HG02852 (cell line): ENCODE data around the gene CYTH2.

Experiments used
- ATAC-seq: cut with Tn5 transposase; IDR thresholded peaks from one replicate; pipeline ENCODE4 v1.9.1; 2021; ENCODE audit warnings: mild to moderate bottlenecking, moderate library complexity; ENCODE audit not compliant: unreplicated experiment

The CYTH2 gene

DNA sequence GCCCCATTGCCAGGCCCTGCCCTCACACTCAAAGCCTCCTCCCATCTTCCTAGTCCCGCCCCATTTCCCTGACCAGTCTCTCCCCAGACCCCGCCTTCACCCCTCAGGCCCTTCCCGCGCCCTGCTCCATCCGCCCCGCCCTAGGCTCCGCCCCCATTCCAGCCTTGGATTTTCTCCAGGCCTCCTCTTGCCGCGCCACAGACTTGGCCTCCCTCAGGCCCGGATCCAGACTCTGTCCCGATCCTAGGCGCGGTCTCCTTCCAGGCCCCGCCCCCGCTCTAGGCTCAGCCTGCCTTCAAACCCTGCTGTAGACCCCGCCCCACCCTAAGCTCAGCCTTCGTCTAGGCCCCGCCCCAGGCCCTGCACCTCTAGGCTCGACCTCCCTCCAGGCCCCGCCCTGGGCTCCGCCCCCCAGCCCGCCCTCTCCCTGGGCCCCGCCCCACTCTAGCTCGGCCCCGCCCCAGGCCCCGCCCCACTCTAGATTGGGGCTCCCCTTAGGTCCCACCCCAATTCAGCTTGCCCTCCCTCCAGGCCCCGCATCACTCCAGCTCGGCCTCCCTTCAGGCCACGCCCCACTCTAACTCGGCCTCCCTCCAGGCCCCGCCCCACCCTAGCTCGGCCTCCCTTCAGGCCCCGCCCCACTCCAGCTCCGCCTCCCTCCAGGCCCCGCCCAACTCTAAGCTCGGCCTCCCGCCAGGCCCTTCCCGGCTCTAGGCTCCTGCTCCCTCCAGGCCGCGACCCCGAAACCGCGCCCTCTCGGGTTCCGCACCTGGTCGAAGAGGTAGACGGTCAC lies 24.0 kb downstream of the CYTH2 start:
- peak; percentile 53 for ATAC-seq

DNA sequence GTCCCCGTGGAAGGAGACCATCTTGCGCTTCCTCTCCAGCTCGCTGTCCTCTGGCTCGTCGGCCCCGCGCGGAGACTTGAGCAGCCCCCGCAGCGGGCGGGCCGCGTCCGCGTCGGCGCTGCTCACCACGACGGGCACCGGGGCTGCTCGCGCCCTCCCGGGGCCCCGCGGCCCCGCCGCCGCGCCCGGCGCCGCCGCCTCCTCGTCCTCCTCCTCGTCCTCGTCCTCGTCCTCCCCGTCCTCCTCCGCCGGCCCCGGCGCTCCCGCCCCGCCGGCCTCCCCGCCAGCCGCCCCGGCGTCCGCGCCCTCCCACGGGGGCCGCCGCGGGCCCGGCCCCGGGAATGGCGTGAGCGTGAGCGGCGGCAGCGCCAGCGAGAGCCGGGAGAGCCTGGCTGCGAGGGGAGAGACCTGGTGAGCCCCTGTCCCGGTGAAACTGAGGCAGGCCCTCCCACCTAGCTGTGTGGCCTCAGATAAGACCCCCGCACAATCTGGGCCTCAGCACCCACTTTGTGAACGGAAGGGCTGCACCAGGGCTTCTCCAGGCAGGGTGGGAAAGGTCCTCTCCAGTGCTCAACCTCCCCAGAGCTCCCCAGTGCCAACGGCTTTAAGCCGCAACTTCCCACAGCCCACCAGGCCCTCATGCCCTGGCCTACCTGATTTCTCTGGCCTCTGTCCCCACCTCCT lies 24.7 kb downstream of the CYTH2 start:
- ATAC-seq = no peak

DNA sequence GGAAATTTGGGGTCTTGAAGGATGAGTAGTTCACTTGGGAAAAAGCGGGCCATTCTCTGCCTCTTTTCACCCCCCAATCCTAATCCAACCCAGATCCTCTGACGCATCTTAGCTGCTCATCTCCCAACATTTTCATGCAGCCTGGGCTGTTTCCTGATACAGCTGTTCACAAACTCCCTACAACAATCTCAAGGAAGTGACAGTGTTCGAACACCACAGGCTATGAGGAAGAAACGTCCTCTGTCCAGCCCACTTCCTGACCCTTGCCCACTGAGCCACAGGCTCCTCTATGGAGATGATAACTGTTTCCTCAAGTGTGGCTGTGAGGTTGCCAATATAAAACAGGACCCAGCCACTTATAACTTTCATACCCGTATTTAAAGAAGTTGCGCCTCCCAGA lies 26.2 kb downstream of the CYTH2 start:
- ATAC-seq = no peak

DNA sequence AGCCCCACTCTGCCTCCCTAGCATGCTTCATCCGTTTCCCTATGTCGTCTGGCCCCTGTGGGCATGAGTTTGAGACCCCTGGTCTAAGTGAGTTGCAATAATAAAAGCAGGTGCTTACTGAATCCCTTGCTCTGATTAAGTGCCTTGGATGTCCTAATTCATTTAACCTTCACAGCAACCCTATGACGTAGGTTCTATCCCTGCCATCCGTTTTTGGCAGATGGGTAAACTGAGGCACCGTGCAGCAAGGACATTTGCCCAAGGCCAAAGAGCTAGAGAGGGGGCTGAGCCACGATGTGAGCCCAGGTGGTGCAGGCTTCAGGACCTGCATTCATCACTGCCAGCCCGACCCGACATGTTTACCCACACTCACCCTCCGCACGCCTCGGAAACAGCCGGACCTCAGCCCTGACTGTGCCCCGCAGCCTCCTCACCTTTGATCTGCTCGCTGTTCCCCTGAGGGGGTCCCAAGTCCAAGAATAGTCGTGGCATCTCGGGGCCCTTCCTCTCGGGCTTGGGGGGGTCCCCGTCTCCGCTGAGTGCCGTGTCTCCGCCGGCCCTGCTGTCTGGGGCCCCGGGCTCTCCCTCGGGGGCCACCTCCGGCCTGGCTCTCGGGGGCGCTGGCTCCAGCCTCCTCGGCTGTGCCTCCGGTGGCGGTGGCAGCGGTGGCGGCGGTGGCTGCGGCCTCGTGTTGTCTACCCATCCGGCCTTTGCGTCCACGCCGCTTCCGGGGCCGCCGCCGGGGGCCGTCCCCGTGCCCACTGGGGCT lies 28.0 kb downstream of the CYTH2 start:
- ATAC-seq = no peak

DNA sequence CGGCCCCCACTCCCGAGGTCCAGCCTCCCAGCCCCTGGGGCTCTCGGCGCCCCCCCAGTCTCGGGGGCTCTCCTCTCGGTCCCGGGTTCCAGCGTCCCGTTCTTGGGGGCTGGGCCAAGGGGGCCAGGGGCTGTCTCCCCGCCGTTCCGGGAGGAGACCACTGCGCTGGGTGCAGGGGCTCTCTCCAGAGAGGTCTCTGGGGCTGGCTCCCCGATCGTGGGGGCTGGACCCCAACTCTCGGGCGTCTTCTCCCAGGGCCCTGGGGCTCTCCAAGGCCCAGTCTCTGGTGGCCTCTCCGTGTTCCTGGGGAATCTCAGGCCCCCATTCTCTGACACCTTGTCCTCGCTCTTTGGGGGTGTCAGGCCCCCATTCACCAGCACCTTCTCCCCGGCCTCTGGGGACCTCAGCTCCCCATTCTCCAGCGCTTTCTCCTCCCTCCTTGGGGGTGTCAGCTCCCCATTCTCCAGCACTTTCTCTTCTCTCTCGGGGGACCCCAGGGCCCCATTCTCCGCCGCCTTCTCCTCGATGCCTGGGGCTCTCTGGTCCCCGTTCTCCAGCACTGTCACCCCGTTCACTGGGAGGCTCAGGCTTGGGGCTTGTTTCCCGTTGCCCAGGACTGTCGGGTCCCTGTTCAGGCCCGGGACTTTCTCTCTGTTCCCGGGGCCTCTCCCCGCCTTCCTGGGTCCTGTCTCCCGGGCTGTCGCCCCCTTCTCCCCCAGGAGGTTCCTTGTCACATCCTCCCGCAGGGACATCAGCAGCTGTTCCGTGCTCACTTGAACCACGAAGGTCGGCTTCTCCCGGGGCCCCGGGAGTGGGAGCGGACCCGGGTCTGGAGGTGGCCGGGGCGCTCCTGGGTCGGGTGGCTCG lies 28.8 kb downstream of the CYTH2 start:
- ATAC-seq = no peak

DNA sequence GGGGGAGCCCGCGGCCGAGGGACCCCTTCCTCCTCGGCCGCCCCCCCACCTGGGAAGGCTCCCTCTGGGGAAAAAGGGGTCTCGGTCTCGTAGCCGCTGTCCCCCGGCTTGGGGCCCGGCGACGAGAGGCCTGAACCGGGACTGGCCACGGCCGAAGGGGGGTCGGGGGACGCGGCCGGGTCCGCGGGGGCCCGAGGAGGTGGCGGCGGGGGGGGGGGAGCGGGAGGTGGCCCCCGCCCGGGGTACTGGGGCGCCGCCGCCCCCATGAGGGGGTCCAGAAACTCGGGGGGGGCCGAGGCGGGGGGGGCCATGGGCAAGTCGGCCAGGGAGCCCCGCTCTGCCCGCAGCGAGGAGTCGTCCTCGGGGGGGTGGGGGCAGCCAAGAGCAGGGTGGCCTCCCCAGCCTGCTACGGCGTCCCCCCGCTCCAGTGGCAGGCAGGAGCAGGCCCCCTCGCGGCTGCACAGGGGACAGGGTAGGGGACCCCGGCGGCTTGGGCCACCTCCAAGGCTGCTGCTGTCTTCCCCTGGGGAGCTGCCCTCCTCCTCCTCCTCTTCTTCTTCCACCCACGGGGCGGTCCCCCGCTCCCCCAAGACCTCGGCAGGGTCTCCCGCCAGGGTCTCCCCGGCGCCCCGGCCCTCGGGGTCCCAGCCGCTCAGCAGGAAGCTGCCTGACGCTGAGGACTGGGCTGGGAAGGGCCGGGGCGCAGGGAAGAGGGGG lies 29.6 kb downstream of the CYTH2 start:
- no peak for ATAC-seq

DNA sequence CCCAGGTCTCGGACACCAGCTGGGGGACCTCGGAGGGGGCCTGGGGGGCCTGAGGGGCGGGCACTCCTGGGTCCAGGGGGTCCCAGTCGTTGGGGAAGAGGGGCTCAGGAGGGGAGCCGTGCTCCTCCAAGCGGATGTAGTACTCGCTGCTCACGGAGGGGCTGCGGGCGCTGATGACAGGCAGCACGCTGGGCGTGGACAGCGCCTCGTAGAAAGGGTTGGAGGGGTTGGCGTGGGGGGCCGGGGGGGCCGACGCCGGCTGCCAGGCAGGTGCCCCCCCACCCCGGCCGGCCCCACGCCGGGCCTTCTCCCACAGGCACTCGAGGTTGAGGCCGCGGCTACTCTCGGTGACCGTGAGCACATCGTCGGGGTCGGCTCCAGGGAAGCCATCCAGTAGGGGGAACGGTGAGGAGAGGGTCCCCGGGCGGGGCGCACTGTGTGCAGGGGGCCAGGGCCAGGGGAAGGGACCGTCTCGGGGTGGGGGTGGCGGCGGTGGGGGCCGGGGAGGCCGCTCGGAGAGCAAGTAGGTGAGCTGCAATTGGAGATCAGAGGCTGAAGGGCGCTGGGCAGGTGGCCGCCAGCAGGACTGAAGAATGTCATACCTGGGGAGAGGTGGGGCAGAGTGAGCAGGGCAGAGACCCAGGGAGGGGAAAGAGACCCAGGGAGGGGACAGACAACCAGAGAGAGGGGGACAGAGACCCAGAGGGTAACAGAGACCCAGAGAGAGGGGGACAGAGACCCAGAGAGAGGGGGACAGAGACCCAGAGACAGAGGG lies 30.3 kb downstream of the CYTH2 start:
- no peak for ATAC-seq

DNA sequence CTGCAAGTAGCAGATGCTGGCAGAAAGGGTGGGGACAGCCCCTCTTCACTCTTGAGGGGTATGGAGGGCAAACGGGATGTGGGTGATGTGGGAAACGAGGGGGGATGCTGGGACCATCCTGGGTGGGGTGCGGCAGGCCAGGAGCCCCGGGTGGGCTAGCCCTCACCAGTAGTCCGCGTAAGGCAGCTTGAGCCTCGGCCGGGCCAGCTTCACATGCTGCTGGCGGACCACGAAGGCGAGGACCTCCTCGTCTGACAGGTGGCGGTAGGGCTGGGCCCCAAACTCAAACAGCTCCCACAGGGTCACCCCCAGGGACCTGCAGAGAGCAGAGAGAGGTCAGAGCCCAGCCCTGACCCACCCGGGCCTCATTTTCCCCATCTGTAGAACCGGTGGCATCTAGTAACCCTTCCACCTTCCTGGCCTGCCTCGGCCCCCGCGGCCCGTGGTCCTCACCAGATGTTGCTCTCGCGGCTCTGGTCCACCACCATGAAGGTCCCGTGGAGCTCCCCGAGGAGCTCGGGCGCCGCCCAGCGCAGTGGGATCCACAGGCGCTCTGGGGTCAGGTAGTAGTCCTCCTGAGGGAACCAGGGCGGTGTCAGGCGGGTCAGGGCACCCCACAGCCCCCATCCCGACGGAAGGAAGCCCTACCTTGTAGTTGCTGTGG lies 31.8 kb downstream of the CYTH2 start:
- no peak for ATAC-seq

DNA sequence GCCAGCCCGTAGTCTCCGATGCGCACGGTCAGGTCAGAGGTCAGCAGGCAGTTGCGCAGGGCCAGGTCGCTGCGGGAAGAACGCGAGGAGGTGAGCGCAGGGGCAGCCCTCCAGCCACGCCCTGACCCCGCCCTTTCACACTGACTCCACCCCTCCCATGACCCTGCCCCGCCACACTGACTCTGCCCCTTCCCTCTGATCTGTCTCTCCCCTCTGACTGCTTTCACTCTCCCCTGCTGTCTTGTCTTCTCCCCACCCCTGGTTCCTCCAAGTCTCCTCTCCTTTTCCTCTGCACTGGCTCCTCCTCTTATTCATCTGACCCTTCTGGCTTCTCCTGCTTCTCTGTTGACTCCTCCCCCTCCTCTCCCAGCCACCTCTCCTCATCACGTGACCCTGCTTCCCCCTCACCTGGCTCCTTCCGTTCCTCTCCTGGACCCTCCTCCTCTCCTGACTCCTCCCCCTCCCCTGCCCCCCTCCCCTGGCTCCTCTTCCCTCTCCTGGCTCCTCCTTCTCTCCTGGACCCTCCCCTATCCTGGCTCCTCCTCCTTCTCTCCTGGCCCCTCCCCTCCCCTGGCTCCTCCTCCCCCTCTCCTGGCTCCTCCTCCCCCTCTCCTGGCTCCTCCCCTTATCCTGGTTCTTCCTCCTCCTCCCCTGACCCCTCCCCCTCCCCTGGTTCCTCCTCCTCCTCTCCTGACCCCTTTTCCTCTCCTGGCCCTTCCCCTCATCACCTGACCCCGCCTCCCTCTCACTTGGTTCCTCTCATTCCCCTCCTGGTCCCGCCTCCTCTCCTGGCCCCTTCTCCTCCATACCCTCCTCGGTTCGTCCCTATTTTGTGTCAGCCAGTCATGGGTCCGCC lies 32.6 kb downstream of the CYTH2 start:
- ATAC-seq = no peak

DNA sequence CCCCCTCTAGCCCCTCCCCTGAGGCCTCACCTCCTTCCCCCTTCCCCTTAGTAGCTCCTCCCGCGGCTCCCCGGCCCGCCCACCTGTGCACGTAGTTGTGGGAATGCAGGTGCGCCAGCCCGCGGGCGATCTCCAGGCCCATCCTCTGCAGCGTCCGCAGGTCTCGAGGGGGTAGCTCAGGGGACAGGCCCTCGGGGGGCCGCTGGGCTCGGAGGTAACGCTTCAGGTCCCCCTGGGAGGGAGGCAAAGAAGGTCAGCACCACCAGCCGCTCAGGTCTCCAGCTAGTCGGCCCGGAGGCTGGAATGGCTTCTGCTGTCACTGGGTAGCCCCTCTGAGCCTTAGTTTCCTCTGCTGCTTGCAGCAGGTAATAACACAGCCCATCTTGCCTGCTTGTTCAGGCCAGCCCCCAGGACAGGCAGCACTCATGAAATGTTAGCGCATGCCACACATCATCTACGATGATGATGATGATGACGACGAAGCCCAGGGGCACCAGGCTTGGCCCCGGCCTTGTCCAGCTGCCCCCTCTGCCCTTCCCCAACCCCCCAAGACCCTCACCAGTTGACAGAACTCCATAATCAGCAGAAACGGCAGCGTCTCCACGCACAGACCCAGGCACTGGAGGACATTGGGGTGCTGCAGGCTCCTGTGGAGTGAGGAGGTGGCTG lies 33.3 kb downstream of the CYTH2 start:
- no peak for ATAC-seq

DNA sequence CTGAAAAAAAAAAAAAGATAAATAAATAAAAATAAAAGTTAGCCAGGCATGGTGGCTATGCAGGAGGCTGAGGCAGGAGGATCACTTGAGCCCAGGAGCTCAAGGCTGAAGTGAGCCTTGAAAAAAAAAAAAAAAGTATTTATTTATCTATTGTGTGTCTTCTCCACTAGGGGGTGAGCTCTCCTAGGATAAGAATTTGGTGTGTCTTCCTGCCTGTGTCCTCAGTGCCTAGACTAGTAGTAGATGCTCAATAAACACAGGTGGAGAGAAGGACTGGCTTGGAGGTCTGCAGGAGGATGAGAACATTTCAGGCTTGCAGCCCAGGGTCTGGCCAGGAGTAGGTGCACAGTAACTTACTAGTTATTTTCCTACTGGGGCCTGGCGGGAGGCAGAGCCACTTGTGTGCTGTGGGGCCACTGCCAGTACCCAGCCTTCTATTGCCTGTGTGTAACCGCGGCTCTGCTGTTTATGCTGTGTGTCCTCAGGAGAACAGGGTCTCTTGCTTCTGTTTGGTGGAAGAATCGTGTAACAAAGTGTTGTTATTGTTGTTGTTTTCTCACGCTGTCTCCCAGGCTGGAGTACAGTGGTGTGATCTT lies 37.1 kb downstream of the CYTH2 start:
- ATAC-seq = no peak

DNA sequence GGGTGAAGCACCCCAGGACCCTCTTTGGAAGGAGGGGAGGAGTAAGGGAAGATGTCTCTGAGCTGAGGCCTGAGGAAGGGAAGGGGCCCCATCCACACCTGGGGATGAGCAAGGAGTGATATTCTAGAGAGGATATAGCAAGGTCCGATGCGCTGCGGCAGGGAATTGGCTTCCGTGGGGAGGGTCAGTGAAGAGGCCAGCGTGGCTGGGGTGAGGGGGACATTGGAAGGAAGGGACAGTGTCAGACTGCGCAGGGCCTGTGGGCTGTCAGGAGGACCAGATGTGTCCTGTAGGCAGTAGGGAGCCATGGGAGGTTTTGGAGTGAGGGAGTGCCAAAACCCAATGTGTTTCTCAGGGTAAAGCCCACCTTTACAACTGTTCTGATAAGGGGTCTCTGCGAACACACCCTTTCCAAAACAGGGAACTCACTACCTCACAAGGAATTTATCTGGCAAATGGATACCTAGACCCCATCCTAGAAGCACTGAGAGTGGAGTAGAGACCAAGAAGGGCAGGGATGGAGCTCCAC lies 38.8 kb downstream of the CYTH2 start:
- ATAC-seq = no peak

DNA sequence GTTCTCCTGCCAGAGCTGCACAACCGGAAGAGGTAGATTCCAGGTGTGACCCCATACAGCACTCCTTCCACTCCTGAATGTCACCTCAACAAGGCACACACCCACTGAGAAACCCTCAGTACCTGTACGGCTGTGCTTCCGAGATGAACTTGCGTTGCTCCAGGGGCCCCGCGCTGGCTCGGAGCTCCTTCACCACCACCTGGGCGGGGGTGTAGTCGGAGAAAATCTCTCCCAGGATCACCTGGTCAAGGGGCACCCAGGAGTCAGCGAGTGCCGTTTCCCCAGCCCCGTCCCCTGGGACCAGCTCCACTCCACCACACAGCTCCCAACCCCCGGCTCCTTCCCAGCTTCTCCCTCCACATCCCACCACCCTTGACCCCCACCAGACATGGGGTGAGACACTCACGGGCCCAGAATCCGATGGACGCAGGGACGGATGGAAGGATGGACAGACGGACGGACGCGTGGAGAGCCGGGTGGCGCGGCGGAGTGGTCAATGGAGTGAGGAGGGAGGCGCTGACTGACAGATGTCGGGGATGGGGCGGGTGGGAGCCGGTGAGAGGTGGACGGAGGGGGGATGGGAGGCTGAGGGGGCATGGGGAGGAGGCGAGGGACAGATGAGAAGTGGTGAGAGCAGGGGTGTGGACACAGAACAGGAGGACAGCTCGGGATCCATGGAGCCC lies 39.7 kb downstream of the CYTH2 start:
- no peak for ATAC-seq

DNA sequence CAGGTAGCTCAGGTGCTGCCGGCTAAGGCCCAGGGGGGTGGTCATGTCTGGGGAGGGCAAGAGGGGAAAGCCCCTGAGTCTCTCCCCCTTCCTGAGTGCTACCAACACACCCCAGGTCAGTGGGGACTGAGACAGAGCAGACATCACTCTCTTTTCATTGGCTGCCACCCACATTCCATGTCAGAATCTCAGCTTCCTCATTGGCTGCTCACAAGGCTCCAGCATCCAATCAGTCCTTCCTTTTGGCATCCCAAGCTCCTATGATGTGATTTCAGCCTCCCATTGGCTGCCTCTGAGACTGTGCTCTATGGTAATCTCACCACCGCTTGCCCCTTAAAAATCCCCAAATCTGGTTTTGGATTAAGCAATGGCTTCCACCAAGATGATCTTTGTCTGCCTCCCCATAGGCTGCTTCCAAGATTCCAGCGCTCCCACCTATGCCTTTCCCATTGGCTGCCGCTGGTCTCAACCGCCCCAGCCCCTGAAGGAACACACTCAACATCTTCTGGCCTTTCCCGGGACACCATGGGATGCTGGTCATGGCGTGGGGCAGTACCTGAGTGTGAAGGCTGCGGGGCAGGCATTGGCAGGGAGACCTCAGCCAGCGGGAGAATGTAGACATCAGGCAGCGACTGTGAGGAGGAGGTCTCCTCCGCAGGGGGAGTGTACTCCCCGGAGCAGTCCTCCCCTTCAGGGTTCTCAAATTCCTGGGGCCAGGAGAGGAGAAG lies 40.5 kb downstream of the CYTH2 start:
- no peak for ATAC-seq

DNA sequence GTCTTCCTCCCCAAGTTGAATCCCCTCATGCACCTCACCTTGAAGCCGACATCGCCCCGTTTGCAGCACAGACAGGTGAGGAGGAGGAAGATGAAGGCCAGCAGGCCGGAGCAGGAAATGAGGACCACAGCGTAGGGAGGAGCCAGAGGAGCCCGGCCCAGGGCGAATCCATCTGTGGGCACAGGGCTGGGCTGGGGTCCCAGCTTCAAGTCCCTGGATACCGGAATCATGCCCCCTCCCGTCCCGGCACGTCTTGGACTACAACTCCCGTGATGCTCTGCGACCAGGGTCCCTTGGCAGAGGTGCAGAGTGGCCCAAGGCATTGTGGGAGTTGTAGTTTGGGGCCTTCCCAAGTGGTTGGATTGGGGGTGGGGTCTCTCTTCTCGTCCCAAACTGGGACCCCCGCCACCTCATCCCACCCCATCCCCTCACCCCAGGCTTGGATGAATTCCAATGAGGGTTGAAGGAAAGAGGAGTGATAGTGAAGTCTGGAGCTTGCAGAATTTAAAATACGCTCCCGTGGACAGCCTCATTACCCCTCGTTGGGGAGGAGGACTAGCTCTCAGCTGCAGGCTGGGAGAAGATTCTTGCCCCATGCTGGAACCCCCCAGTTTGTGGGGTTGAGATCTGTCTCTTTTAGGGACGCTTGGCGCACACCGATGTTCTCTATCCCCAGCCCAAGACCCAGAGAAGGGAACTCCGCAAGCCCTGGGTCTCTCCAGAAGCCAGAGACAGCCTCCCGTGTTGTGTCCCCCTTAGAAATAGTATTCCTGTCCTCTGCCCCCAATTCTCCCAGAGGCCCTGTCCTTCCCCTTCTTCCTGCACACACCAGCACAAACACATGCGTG lies 41.5 kb downstream of the CYTH2 start:
- ATAC-seq = no peak
